Fibroblast of skin of left quadriceps (primary cell): Measurements from ENCODE around the gene TBATA.

Experiments used
- DNase-seq, 2 experiments: peaks; one replicate each; pipeline ENCODE4 v3.0.0-alpha.2; 2013; ENCODE audit warnings: low read depth in 2 of 2

Gene TBATA, protein sequence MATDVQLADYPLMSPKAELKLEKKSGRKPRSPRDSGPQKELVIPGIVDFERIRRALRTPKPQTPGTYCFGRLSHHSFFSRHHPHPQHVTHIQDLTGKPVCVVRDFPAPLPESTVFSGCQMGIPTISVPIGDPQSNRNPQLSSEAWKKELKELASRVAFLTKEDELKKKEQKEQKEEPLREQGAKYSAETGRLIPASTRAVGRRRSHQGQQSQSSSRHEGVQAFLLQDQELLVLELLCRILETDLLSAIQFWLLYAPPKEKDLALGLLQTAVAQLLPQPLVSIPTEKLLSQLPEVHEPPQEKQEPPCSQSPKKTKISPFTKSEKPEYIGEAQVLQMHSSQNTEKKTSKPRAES

DNA sequence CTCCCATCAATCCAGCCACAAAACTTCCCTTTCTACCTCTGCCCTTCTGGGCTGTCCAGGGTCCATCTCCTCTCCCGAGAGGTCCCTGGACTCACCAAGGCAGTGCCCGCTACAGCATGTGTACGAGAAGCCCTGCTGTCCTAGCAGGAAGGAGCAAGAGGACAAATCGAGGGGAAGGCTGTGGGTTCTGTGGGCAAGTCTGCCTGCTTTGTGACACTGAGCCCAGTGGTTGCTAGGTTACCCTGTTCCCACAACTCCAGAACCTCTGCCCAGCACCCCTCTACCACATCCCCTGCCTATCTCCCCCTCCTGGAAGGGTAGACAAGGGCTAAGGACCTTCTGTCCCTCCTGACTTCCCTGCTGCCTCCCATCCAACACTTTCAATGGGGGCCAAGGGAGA is at the start of gene TBATA:
Gene TBATA (minus strand): TSS at position 188 of the 400 bp plus-strand sequence. CDS start 1,998 bp downstream, outside the sequence.
- DNase-seq = no peak

DNA sequence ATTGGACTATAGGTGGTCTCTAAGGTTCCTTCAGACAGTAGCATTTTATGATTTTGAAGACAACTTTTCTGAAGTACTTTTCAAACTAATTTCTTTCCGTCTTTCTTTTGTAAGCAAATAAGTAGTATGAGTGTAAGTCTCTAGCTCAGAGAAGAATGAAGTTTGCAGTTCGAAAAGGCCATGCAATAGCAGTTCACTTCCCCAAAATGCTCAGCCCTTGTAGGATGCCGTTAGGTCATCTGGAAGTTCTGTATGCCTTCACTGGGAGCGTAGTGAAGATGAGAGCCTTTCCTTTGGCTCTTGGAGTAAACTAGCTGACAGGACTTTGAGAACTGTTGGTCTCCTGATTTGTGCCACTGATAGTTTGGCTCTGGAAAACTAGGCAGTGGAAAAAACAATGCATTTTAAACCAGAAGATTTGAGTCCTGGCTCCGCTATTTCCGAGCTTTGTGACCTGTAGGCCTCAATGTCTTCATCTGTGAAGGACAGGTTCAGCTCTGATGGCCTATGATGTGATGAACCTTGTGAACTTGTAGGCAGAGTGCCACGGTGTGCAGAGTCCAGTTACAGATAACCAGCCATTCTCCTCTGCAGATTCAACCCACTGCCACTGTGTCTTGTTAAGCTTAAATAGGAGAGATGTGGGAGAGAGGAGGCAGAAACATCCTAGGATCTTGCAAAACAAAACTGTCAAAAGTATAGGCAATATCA is 49.4 kb upstream of the TBATA start:
- DNase-seq = no peak

DNA sequence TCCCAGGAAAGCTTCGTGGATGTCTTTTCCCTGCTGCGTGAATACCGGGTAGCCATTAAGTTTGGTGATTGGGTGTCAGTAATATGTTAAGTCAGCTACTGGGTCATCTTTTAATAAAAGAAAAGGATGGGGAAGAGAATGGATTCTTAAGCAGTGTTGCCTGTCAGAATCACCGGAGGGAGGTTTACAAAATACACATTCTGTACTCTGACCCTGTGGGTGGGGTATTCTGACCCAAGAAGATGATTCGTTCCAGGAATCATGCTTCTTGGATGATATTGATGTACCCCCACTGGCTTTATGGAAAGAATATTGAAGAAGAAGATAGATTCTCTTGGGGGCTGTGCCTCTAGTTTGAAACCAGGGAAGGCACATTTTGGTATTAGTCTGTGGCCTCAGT is 48.8 kb upstream of the TBATA start:
- no peak for DNase-seq

DNA sequence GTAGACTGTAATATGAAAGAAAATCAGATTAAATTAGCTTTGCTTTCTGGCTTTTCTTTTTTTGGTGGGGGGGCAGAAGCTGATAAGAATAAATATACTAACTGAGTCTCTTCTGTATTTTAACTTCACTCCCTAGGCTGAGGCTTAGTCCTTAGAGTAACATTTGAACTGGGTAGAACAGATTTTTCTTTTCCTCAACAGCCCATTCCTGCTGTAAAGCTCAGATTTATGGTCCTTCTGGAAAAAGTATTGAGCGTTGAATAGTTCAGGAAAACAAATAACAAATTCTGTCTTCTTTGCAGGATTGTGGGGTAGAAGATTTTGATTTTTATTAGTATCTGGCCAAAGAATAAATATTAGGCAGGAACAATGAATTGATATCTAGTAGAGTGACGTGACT is 48.4 kb upstream of the TBATA start:
- no peak for DNase-seq

DNA sequence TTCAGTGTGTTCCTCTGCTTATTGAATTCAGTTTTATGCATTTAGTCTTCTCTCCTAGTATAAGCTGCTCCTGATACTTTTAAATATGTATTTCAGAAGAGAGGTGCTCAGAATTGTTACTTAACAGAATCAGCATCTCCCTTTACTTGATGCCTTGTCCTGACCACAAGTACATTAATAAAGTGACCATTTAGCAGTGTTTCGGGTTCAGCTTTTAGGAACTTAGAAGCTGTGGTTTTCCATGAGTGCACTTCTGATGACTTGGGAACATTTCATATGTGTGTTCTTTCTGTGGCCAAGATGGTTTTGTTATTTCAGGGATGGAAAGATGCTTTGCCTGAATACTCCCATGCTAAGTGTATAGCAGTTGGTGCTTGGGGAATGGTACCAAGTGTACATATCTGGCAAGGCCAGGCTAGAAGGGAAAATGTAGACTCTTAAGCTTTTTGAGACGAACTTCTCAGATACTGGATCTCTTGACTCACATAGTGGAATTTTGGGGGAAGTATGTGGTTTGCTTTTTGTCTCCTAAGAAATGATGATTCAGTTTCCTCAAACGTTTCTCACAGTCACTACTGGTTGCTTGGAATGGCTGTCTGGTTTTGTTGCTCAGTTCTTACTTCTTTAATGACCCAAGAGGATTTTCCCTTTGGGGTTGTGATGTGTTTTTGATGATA is 47.8 kb upstream of the TBATA start:
- peak; percentile 84 to 86 for DNase-seq

DNA sequence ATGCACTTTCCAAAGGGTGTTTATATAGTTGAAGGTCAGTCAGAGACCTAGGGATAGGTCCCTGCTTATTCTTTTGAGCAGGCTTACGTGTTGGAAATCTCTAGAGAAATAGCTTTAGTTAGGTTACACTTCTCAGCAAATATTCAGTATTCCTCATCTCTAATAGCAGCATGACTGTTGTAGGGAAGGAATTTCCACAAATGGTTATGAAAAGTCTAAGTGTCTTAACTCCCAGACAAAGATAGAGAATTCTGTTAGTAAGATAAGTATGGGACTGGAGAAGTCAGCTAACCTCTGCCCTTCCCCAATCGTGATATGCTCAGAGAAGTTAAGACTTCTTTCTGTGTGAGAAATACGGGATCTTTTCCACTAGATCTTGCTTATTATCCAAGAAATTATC is 47.0 kb upstream of the TBATA start:
- DNase-seq = no peak

DNA sequence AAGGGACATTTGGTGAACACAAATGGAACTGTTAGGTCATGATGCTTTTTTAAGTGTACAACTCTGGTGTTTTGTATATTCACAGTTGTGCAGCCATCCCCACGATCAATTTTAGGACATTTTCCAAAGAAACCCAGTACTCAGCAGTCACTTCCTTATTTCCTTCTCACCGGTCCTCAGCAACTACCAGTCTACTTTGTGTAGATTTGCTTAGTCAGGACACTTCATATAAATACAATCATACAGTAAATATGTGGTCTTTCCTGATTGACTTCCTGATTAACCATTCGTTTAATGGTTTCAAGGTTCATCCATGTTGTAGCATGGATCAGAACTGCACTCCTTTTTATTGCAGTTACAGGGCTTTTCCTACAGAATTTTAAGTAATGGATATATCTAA is 45.0 kb upstream of the TBATA start:
- no peak for DNase-seq

DNA sequence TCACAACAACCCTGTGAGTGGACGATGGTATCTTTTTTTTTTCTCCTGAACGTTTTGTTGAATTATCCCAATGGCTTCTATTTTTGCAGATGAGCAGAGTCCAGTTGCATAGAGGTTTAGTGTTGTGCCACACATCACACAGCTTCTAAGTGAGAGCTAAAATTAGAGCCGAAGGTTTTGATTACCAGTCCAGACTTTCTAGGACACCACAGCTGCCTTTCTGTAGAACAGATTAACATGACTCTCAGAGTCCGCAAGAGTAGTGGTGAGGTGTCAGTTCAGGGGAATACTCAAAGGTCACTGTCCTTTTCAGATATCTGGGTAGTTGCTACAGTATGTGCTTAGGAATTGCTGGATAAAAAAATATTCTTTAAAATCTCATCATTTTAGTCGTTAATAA is 44.4 kb upstream of the TBATA start:
- DNase-seq = no peak

DNA sequence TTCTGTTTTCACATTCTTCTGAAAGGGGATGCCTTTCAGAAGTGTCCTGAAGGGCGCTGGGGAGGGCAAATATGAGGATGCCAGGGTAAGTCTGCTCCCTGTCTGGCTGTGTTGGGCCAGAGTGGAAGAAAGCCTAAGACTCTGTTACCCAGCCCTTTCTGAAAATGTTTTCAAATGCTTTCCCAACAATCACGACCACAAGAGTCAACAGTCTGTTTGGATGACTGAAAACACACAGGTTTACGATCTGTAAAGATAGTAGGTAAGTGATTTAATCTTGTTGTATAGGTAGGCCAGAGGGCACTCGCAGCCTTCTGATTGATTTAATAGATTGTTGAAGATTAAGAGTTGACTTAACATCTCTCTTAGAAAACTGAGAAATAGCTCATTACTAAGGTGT is 43.7 kb upstream of the TBATA start:
- DNase-seq = no peak

DNA sequence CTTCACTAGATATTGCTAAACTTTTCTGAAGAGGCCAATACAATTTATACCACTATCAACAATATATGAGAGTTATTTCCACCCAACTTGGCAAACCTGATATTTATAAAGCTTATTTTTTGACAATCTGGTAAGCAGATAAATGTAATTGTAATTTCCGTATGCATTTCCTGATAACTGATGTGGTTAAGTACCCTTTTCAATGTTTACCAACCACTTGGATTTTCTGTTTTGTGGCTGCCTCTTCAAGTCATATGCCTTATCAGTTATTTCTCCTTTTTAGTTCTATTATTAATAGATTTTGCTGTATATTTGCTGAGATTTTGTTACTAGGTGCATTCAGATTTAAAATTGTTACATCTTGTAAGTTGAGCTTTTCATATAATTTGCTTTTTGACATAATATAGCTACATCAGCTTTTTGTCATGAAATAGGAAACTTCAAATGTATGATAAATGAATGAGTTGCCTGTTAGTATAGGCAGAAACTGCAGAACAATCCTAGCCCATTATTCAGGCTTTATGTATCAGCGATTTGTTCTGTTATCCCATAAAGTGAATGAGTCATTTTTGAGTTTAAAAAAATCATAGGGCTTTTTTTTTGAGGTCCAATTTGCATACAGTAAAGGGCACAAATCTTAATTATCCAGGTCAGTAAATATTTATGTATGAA is 42.0 kb upstream of the TBATA start:
- DNase-seq = no peak

DNA sequence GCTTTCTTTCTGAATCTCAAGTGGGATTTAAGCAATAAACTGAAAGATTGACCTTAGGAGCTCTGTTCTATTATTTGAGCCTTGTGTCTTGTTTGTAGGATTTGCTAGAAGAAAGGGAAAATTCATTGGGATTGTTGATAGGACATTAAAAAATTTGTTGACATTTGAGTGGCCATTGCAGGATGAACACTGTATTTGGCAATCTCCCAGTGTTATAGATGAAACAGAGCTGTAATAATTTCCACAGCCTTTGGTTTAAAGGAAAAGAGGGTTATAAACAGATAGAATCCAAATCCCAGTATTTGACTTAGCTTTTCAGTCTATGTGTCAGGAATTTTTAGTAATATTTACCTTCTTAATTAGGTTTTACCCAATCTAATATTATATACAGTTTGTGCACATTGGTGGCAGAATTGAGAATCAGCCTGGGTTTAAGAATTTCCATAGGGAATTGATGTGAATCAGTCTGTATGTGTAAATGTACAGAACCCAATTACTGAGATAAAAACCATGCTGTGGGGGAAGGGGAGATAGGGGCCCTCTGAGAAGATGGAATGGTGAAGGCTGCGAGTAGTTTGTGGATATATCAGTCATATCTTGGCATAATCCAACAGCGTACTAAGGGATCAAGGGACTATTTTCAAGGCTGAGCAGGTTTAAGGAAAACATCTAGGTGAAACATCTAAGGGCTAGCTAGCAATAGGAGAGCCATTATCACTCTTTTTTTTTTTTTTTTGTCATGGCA is 37.1 kb upstream of the TBATA start:
- no peak for DNase-seq

DNA sequence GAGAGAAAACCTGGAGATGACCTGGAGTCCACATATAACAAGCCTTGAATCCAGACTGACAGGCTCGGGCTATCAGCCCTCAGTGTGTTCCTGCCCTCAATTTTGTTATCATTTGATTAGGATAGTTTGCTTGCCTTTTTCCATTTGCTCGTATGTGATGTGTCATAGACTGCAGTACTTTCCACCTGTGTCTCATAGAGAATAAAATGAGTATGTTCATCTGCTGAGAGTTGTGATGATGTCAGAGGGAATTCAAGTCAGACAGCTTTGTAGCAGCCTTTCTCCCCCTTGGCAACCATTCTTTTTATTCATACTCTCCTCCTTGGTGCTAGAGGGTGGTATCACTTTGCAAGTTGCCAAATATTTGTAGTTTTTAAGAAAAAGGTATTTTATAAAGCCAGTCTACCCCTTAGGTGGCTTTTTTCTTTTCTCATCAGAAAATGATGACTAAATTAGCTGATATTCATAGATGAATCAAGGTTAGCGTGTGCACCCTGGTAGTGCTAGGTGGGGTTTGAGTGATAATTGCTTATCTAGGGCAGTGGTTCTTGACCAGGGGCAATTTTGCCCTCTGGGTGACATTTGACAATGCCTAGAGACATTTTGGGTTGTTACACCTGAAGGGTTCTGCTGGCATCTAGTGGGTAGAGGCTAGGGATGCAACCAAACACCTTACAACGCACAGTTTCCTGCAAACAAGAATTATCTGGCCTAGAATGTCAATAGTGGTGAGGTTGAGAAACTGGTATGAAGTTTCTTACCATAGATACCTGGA is 36.0 kb upstream of the TBATA start:
- no peak for DNase-seq

DNA sequence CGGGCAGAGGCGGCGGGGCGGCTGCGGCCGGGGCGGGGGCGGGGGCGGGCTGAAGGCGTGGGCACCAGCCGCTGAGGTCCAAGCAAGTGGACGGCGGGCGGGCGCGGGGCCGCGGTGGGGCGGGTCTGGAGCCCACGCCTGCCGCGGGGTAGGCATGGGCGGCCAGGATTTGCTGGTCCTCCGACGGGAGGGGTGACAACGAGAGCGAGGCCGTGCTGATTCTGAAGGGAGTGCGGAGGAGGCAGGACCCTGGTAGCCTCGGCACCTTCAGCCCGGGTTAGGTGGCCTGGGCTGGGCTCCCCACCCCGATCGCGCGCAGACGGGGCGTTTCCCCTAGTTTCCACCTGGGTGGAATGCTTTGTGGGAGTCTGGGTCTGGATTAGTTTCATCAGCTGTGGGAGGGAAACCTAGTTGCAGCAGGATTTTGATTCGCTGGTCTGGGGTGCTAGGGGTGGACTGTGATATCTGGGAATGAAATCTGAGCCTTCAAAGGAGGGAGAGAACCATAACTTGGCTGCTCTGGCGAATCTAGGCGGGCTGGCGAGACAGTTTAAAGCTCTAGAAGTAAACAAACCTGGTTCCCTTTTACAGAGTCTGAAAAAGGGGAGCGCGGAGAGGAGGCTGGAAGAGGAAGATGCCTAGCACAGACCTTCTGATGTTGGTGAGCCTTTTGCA is 31.2 kb upstream of the TBATA start:
- DNase-seq = peak; percentile 83 to 85

DNA sequence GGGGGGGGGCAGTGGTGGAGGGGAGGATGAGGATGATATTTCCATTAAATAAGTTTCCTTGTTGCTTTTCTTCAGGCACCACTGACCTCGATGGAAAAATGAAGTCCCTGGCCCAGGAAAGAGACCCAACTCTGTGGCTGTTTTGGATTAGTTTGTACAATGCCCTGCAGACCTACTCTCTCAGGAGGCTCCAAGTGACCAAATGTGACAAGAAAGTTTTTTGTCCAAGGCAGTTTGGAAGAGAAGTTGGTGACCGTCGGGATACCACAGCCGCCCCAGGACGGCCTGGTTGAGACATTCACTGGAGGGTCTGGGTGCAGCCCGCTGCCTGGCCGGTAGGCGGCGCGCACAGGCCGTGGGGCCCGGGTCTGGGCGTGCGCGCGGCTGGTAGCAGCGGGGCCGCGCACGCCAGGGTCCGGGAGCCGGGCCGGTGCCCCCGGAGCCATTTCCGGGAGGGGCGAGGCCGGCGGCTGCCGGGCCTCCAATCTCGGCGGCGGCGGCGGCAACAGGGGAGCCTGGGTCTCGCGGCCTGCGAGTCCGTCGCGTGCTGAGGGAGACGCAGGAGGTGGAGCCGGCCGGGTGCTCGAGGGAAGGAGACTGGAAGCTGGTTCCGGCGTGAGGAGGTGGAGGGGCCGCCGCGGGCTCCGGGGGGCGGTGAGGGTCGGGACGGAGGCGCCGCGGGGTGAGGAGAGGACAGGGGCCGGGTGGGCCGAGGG is 30.5 kb upstream of the TBATA start, which contains the start of gene SGPL1:
Gene SGPL1 (plus strand): TSS at position 445 of the 716 bp plus-strand sequence. CDS start 906 bp downstream, outside the sequence.
- peak; percentile 49 to 60 for DNase-seq

DNA sequence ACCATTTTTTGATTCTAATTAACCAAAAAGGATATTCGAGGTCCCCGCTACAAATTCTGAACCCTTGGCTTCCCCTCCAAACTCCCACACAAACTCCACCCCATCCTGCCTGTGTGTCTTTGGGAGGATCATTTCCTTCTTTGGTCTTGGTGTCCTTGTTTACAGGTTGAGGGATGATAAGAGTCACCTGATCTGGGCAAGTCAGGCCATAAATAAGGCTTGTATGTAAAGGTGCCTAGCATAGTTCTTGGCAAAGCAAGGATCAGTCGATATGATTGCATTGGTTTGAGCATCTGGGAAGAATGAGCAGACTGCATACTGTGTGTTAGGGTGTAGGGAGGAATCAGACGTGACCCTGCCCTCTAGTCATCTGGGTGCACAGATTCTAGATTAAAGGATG is 28.9 kb upstream of the TBATA start:
- DNase-seq = no peak

DNA sequence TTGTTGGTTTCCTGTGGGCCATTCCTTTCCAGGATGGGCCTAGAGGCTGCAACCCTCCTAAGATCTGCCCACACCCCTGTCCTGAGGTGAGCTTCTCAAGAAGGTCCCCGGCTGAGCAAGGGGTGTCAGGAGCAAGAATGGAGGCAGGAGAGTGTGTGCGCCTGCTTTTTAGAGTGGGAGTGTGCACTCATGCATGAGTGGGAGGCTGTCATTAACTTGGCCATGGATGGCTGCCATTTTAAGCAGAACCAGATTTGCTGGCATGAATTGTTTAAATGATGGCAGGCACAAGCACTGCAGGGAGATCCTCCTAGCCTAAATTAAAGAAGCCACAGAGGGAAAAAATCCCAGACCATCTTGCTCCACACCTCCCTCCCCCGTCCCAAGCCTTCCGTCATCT is 27.6 kb upstream of the TBATA start:
- no peak for DNase-seq

DNA sequence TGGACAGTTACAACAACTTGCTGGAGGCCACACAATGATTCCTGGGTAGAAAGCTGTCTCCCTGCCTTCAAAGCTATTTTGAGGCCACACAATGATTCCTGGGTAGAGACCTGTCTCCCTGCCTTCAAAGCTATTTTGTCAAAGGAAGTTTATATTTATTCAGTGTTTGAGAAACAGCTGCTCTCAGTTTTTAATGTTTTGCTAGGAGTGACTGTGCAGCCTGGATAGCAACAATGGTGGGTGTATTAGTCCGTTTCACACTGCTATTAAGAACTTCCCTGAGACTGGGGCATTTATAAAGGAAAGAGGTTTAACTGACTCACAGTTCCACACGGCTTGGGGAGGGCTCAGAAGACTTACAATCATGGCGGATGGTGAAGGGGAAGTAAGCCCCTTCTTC is 26.7 kb upstream of the TBATA start:
- DNase-seq = no peak

DNA sequence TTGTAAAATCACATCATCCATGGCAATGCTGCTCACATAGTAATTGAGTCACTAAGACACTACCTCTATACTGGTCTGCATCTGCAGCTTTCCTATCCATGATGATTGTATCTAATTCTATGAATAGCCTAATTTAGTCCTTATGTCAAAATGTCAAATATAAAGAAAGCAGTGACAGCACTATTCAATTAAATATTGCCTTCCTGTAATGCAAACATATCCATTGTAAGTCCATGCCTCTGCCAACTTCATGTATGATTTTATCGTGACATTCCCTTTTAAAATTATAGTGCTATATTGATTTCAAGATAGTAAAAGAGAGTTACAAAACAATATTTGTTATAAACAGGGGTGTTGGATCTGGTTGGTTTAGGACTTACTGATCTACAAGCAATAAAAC is 25.8 kb upstream of the TBATA start:
- no peak for DNase-seq

DNA sequence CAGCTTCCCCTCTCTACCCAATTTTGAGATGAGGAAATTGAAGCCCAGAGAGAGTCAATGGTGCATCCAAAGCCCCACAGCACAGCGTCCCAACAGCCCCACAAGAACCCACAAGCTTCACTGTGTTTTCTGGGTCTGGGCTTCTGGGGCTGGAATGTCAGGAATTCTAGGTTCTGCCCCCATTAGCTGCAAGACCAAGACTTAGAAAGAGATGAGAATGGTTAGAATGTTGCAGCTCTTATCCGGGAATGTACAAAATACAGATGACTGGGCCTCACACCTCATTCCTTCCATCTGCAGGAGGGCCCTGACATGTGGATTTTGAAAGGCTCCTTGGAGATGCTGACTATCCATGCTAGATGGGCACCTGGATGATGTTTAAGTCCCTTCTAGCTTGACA is 24.5 kb upstream of the TBATA start:
- DNase-seq = no peak
